T-cell (primary cell): ENCODE results near the gene RAB3D. TPM values are rescaled to one million over a fixed set of nuclear protein-coding genes. Genes with fewer than 3 reads are reported as not detected.

Source experiments
- ATAC-seq, 4 experiments: fragments of 200-7000 bp in 3 of 4; fragments of 150-1000 bp in 1 of 4; cut with Tn5 transposase; replicated peaks in 1 of 4; 1 replicate in 3 of 4; 2 replicates in 1 of 4; pipeline ENCODE4 v1.10.0; 2021; ENCODE audit warnings: moderate library complexity in 3 of 4, mild to moderate bottlenecking in 2 of 4, moderate number of reproducible peaks in 1 of 4
- CTCF ChIA-PET, 2 donors: fragments of 300-600 bp; sonication (Branson Sonifier 250); formaldehyde crosslinking; loops; one replicate each; lab custom pipeline; 2022; ENCODE audit warnings: antibody characterized with exemption in 2 of 2; lab: Charles Lee
- POLR2A ChIA-PET, 2 donors: fragments of 300-600 bp; sonication (Branson Sonifier 250); formaldehyde crosslinking; loops; one replicate each; lab custom pipeline; 2022; ENCODE audit warnings: antibody characterized with exemption in 2 of 2; lab: Charles Lee
- DNase-seq, 35 experiments: peaks; one replicate each; pipeline versions ENCODE4 v3.0.0 to v3.0.0-alpha.2; 2013 to 2023
- H3K27ac ChIP-seq: one replicate; pipeline ENCODE4 v1.5.1; 2013; ENCODE audit warnings: low read length
- H3K27me3 ChIP-seq, 2 experiments: replicated peaks in 1 of 2; 1 replicate in 1 of 2; 2 replicates in 1 of 2; pipeline versions ENCODE4 v1.6.1 to v1.7.0; 2013; ENCODE audit warnings: low read length in 1 of 2, mixed read lengths in 1 of 2; ENCODE audit not compliant: control insufficient read depth in 2 of 2, insufficient read depth in 2 of 2; ENCODE audit errors: extremely low read depth in 1 of 2
- H3K36me3 ChIP-seq, 2 donors: 1 replicate in 1 of 2; 2 replicates in 1 of 2; pipeline versions ENCODE4 v1.6.1 to v1.7.0; 2013; ENCODE audit warnings: low read length in 1 of 2; ENCODE audit not compliant: control insufficient read depth in 2 of 2, insufficient read depth in 1 of 2; ENCODE audit errors: extremely low read depth in 1 of 2
- H3K4me1 ChIP-seq, 2 experiments: 1 replicate in 1 of 2; 2 replicates in 1 of 2; pipeline versions ENCODE4 v1.6.1 to v1.7.0; 2013; ENCODE audit warnings: low read length in 2 of 2, mixed read lengths in 1 of 2; ENCODE audit not compliant: insufficient read depth in 2 of 2, control insufficient read depth in 1 of 2; ENCODE audit errors: extremely low read depth in 1 of 2
- H3K4me3 ChIP-seq, 2 donors: 1 replicate in 1 of 2; 2 replicates in 1 of 2; pipeline versions ENCODE4 v1.5.1 to v1.7.0; 2013; ENCODE audit warnings: mild to moderate bottlenecking in 2 of 2, low read length in 1 of 2, moderate library complexity in 1 of 2; ENCODE audit not compliant: control insufficient read depth in 1 of 2; ENCODE audit errors: extremely low read depth in 1 of 2
- H3K9me3 ChIP-seq: 2 replicates; pipeline ENCODE4 v1.7.0; 2013
- H3K27ac Mint-ChIP-seq, 2 donors: one replicate each; pipeline ENCODE4 v1.8.0; 2020 to 2021; ENCODE audit warnings: mild to moderate bottlenecking in 2 of 2, mixed read lengths in 2 of 2
- H3K27me3 Mint-ChIP-seq, 2 donors: one replicate each; pipeline ENCODE4 v1.8.0; 2021 to 2022; ENCODE audit warnings: mixed read lengths in 2 of 2
- H3K36me3 Mint-ChIP-seq: one replicate; pipeline ENCODE4 v1.8.0; 2021; ENCODE audit warnings: mixed read lengths
- H3K4me1 Mint-ChIP-seq, 3 donors: one replicate each; pipeline ENCODE4 v1.8.0; 2020 to 2022; ENCODE audit warnings: mixed read lengths in 3 of 3, mild to moderate bottlenecking in 1 of 3
- H3K4me3 Mint-ChIP-seq, 3 donors: one replicate each; pipeline ENCODE4 v1.8.0; 2020 to 2022; ENCODE audit warnings: mild to moderate bottlenecking in 3 of 3, mixed read lengths in 3 of 3, moderate library complexity in 3 of 3
- H3K9me3 Mint-ChIP-seq, 3 donors: one replicate each; pipeline ENCODE4 v1.8.0; 2020 to 2022; ENCODE audit warnings: mixed read lengths in 3 of 3
- WGBS: methylation state at CpG from one replicate; pipeline ENCODE4 v1.1.5; 2013; ENCODE audit warnings: missing lambda C conversion rate; ENCODE audit not compliant: insufficient coverage; 5-methylcytosine and 5-hydroxymethylcytosine counted together
- total RNA-seq, 35 experiments: library from RNA in 6 of 35; stranded (reverse) in 6 of 35; fragments of 120-200 nt in 1 of 35; gene quantifications; one replicate each; pipeline versions ENCODE4 v1.2.1 to v1.2.4 and lab custom pipeline; 2013 to 2026

RAB3D gene
- total RNA-seq, 5 donors from 2014 or later (not counting 1 experiment from before 2014, with no cell fraction given) = 4.7 to 9.5 (median 8.8) TPM

GRCh38 chr19:11361771-11362731 lies 22.6 kb upstream of the RAB3D start:
- Histone ChIP-seq H3K4me1 (no peaks in the 10 kb centered on the region), H3K27ac (no peak overlapping the region), H3K27me3 (no peaks in the 10 kb centered on the region), H3K9me3 (no peaks in the 10 kb centered on the region), H3K4me3 (no peak overlapping the region), H3K36me3 (peaks cover 0 to 6% of the 10 kb centered on the region in 2 donors)
- peak in 1 of 4 experiments; percentile 13 for ATAC-seq
- no peaks in the 10 kb centered on the region for H3K27me3 Mint-ChIP-seq
- no peaks in the 10 kb centered on the region for H3K4me1 Mint-ChIP-seq
- POLR2A ChIA-PET = no interaction called here
- no peaks in the 10 kb centered on the region for H3K9me3 Mint-ChIP-seq
- H3K4me3 Mint-ChIP-seq = no peak overlapping the region
- CTCF ChIA-PET = interaction anchor here in 1 of 2 donors (0.6 to 0.7 kb wide), 2 partner anchors 22 to 495 kb away, joined by 3 to 10 read pairs; partner anchors contain the start of gene EPOR
- peaks cover 11% of the 10 kb centered on the region for H3K36me3 Mint-ChIP-seq
- no peak for DNase-seq
- WGBS = 94% methylated on average over 25 of the region's 35 CpGs
- no peak overlapping the region for H3K27ac Mint-ChIP-seq

- Mint-ChIP-seq H3K27me3 (peaks cover 3% of the 10 kb centered on the region in 2 donors), H3K27ac (no peak overlapping the region), H3K9me3 (no peaks in the 10 kb centered on the region), H3K36me3 (peaks cover 11% of the 10 kb centered on the region), H3K4me1 (peaks cover 2 to 4% (median 3%) of the 10 kb centered on the region in 3 donors), H3K4me3 (no peak overlapping the region)
- Histone ChIP-seq H3K4me3 (no peak overlapping the region), H3K27me3 (peaks cover 0 to 6% of the 10 kb centered on the region in 2 experiments), H3K9me3 (no peaks in the 10 kb centered on the region), H3K27ac (no peak overlapping the region), H3K36me3 (peaks cover 0 to 5% of the 10 kb centered on the region in 2 donors), H3K4me1 (peaks cover 0 to 2% of the 10 kb centered on the region in 2 experiments)
- ATAC-seq (no peak), DNase-seq (no peak)
- WGBS = 90% methylated on average over 39 of the region's 43 CpGs
- ChIA-PET CTCF (interaction anchor here in 1 of 2 donors (0.6 kb wide), 1 partner anchor 494 kb away, joined by 10 read pairs; no protein-coding TSS in a partner anchor), POLR2A (no interaction called here)
Observed at GRCh38 chr19:11361037-11361770, 21.7 kb upstream of the RAB3D start.

- Histone ChIP-seq H3K36me3 (no peaks in the 10 kb centered on the region), H3K9me3 (no peaks in the 10 kb centered on the region), H3K4me1 (peaks cover 4 to 18% of the 10 kb centered on the region in 2 experiments), H3K4me3 (no peak overlapping the region), H3K27me3 (peaks cover 0 to 13% of the 10 kb centered on the region in 2 experiments), H3K27ac (no peak overlapping the region)
- DNase-seq (no peak), ATAC-seq (no peak)
- CTCF ChIA-PET = no interaction called here
- no peak overlapping the region for H3K27ac Mint-ChIP-seq
- H3K4me3 Mint-ChIP-seq = no peak overlapping the region
- no peaks in the 10 kb centered on the region for H3K9me3 Mint-ChIP-seq
- 92% methylated on average over 11 of the region's 11 CpGs for WGBS
- H3K4me1 Mint-ChIP-seq = peaks cover 9 to 18% (median 13%) of the 10 kb centered on the region in 3 donors
- POLR2A ChIA-PET = interaction anchor here in 1 of 2 donors (0.6 kb wide), 1 partner anchor 15 kb away, joined by 6 read pairs; no protein-coding TSS in a partner anchor
- H3K36me3 Mint-ChIP-seq = no peaks in the 10 kb centered on the region
- peaks cover 8 to 9% of the 10 kb centered on the region in 2 donors for H3K27me3 Mint-ChIP-seq
Observed at GRCh38 chr19:11359421-11359820, 20.0 kb upstream of the RAB3D start.

GRCh38 chr19:11356676-11357550 lies 17.5 kb upstream of the RAB3D start:
- no peak overlapping the region for H3K27ac Mint-ChIP-seq
- Histone ChIP-seq H3K9me3 (no peaks in the 10 kb centered on the region), H3K27me3 (peaks cover 0 to 13% of the 10 kb centered on the region in 2 experiments), H3K36me3 (no peaks in the 10 kb centered on the region), H3K4me1 (peaks cover 4 to 18% of the 10 kb centered on the region in 2 experiments), H3K27ac (no peak overlapping the region), H3K4me3 (no peak overlapping the region)
- H3K4me1 Mint-ChIP-seq = peaks cover 9 to 21% (median 13%) of the 10 kb centered on the region in 3 donors
- H3K36me3 Mint-ChIP-seq = no peaks in the 10 kb centered on the region
- H3K9me3 Mint-ChIP-seq = no peaks in the 10 kb centered on the region
- peak overlapping the region in 1 of 3 donors; percentile 84 for H3K4me3 Mint-ChIP-seq
- POLR2A ChIA-PET = no interaction called here
- 92% methylated on average over 7 of the region's 11 CpGs for WGBS
- CTCF ChIA-PET = no interaction called here
- DNase-seq (no peak), ATAC-seq (no peak)
- H3K27me3 Mint-ChIP-seq = peaks cover 8 to 9% of the 10 kb centered on the region in 2 donors

- Histone ChIP-seq H3K36me3 (no peaks in the 10 kb centered on the region), H3K27me3 (peaks cover 0 to 13% of the 10 kb centered on the region in 2 experiments), H3K4me3 (peak overlapping the region in 1 of 2 donors; percentile 35), H3K9me3 (no peaks in the 10 kb centered on the region), H3K27ac (no peak overlapping the region), H3K4me1 (peaks cover 4 to 18% of the 10 kb centered on the region in 2 experiments)
- 93% methylated on average over 6 of the region's 6 CpGs for WGBS
- H3K4me3 Mint-ChIP-seq = peak overlapping the region; percentile 65 to 84 (median 72)
- H3K27me3 Mint-ChIP-seq = peaks cover 8 to 9% of the 10 kb centered on the region in 2 donors
- DNase-seq = no peak
- no peaks in the 10 kb centered on the region for H3K9me3 Mint-ChIP-seq
- no peak overlapping the region for H3K27ac Mint-ChIP-seq
- peaks cover 9 to 21% (median 13%) of the 10 kb centered on the region in 3 donors for H3K4me1 Mint-ChIP-seq
- ATAC-seq = no peak
- POLR2A ChIA-PET = no interaction called here
- no peaks in the 10 kb centered on the region for H3K36me3 Mint-ChIP-seq
- CTCF ChIA-PET = no interaction called here
Observed at GRCh38 chr19:11356074-11356397, 16.6 kb upstream of the RAB3D start.
